IPS-18c (cell line): ENCODE results near the gene RLN3.

ENCODE experiments used
- H3K4me3 ChIP-seq: 2 replicates; pipeline ENCODE4 v1.7.0; 2013; ENCODE audit warnings: low read depth, mild to moderate bottlenecking, low read length, moderate library complexity; ENCODE audit not compliant: insufficient read depth
- H3K9me3 ChIP-seq: one replicate; pipeline ENCODE4 v1.6.1; 2013; ENCODE audit warnings: mild to moderate bottlenecking, low read length, moderate library complexity; ENCODE audit not compliant: control insufficient read depth, insufficient read depth

Gene RLN3

GRCh38 chr19:14058182-14059092 is 30.5 kb downstream of the RLN3 start:
- Histone ChIP-seq H3K4me3 (peak overlapping the region; percentile 40; the same call in 1 of the 2 replicates), H3K9me3 (no peaks in the 10 kb centered on the region)

GRCh38 chr19:14059093-14059480 is 31.1 kb downstream of the RLN3 start:
- no peak overlapping the region for H3K4me3 ChIP-seq
- H3K9me3 ChIP-seq: no peaks in the 10 kb centered on the region

- Histone ChIP-seq H3K4me3 (no peak overlapping the region), H3K9me3 (no peaks in the 10 kb centered on the region)
Observed at GRCh38 chr19:14059652-14060155, 31.8 kb downstream of the RLN3 start.

DNA sequence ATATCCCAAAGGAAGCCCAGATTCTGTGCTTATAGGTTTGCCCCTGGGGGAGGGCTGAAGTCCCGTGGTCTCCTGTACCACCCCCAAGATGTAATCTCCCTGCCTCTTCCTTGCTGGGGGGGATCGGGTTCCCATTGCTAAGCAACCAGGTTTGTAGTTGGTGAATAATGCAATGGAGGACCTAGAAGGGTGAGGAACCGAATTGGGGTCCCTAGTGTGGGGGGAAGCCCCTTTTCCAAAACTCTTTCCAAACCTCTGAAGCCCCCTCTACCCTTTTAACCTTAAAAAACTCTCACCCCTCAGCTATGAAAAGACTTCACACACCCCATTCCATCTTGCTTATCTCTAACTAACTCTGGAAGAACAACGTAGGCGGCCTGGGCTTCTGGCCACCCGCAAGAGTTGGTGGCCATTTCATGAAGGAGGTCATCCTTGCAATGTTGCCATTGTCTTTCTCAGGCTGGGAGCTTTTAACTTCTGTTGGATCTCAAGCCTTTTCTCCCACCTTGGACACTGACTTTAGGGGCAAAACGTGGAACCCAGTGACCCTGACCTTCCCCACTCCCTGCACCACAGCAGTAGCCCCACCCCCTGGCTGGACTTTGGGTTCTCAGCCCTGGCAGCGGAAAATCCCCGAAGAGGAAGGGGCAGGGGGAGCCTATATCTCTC is 33.3 kb downstream of the RLN3 start:
- Histone ChIP-seq H3K4me3 (no peak overlapping the region), H3K9me3 (no peaks in the 10 kb centered on the region)

DNA sequence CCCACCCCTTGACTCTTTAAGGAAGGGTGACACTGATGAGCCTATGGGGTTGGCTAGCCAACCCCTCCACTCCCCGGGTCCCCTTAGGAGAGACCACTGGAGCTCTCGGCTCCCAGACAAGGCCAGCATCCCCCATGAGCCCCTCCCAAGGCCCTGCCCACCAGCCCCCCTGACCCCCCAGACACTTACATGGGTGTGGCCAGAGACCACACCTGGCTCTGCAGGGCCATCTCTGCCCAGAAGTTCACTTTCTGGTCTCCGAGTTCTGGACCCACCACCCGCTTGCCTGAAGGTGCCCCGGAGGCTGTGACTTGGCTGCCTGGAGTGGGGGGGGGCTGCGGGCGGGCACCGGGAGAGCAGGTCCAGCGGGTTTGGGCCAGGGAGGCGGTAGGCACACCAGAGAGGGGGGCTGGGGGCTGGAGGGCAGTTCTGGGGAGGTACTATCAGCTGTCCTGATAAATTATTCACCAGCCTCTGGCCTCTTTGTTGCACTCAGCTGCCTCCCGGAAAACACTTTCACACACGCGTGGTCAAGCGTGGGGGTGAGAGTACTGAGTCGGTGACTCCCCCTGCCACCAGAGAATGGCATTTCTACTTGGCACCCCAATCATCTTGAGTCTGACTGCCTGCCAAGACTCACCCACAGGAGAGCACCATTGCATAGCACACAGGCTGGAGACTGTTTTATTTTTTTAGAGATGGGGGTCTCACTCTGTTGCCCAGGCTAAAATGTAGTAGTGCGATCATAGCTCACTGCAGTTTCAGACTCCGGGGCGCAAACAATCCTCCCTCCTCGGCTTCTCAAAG is 34.0 kb downstream of the RLN3 start, which contains the start of gene PALM3:
PALM3 (minus strand) TSS at position 326 of the 807 bp plus-strand sequence; CDS start at position 230, 96 bp downstream.
- Histone ChIP-seq H3K4me3 (no peak within 1 kb of the TSS), H3K9me3 (no peaks in the 10 kb centered on the region)

- Histone ChIP-seq H3K9me3 (peaks cover 2% of the 10 kb centered on the region), H3K4me3 (no peak overlapping the region)
Observed at GRCh38 chr19:14062558-14062855, 34.6 kb downstream of the RLN3 start.

DNA sequence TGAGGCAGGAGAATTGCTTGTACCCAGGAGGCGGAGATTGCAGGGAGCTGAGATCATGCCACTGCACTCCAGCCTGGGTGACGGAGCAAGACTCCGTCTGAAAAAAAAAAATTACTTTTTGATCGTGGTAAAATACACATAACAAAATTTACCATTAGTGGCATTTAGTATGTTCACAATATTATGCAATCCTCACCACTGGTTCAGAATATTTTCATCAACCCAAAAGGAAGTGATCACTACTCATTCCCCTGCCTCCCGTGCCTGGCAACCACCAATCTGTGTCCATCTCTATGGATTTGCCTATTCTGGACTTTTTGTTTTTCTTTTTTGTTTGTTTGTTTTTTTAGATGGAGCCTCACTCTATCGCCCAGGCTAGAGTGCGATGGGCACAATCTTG is 35.2 kb downstream of the RLN3 start:
- Histone ChIP-seq H3K9me3 (peaks cover 2% of the 10 kb centered on the region), H3K4me3 (no peak overlapping the region)

GRCh38 chr19:14066134-14066533 is 38.2 kb downstream of the RLN3 start:
- Histone ChIP-seq H3K9me3 (peaks cover 2% of the 10 kb centered on the region), H3K4me3 (no peak overlapping the region)

DNA sequence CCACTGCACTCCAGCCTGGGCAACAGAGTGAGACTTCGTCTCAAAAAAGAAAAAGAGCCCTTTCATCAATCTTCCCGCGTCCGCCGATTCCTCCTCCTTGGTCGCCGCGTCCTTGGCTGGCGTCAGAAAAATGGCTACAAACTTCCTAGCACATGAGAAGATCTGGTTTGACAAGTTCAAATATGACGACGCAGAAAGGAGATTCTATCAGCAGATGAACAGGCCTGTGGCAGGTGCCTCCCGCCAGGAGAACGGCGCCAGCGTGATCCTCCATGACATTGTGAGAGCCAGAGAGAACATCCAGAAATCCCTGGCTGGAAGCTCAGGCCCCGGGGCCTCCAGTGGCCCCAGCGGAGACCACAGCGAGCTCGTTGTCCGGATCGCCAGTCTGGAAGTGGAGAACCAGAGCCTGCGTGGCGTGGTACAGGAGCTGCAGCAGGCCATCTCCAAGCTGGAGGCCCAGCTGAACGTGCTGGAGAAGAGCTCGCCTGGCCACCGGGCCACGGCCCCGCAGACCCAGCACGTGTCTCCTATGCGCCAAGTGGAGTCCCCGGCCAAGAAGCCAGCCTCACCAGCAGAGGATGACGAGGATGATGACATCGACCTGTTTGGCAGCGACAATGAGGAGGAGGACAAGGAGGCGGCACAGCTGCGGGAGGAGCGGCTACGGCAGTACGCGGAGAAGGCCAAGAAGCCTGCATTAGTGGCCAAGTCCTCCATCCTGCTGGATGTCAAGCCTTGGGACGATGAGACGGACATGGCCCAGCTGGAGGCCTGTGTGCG is 42.5 kb downstream of the RLN3 start:
- Histone ChIP-seq H3K4me3 (no peak overlapping the region), H3K9me3 (peaks cover 2% of the 10 kb centered on the region)

GRCh38 chr19:14072535-14073260 is 44.8 kb downstream of the RLN3 start, which contains the start of gene MISP3:
MISP3 (plus strand) TSS chr19:14072786; CDS start chr19:14073310, 524 bp downstream.
- Histone ChIP-seq H3K4me3 (peak within 1 kb of the TSS; percentile 65), H3K9me3 (no peaks in the 10 kb centered on the region)

- peak overlapping the region; percentile 65 for H3K4me3 ChIP-seq
- no peaks in the 10 kb centered on the region for H3K9me3 ChIP-seq
Observed at GRCh38 chr19:14073261-14073924, 45.4 kb downstream of the RLN3 start.

DNA sequence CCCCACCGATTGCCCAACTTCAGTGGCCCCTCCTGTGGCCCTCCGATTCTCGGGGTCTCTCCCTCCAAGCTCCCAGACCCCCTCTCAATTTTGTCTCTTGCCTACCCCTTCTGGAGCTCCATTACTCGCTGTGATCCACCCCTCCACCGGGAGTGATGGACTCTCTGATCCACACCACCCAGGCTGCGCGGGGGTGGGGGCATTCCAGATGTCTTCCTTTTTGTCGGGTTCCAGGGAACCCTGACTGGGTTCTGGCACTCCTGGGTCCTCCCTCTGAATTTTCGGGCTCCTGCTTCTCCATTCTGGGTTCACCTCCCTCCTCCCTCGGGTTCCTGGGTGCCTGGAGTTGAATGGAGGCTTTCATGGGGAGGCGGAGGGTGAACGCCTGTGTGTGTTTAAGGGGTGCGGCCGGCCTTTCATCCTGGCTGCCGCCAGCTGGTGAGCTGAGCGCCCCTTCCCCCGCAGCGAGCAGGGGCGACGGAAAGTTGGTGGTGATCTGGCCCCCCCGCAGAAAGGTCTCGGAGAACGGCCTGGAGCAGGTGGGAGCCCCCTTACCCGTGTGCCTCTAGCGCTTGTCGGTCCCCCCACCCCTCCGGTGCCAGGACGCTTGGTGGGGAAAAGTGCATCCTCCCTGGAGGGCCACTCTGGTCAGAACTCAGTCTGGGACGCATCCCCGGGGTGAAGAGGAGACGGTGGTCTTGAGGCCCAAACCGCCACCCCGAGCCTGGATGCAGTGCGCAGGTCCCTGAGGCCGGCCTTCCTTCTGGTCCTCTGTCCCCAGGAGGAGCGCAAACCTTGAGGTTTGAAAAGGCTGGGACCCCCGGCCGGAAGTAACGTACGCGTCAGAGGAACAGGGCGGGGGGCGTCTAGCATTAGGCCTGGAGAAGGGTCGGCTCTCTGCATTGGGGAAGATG is 46.2 kb downstream of the RLN3 start:
- H3K9me3 ChIP-seq: no peaks in the 10 kb centered on the region
- H3K4me3 ChIP-seq: peak overlapping the region; percentile 64

- H3K9me3 ChIP-seq: no peaks in the 10 kb centered on the region
- no peak overlapping the region for H3K4me3 ChIP-seq
Observed at GRCh38 chr19:14078411-14078810, 50.5 kb downstream of the RLN3 start.
